Astrocyte (in vitro differentiated cells and primary cell): Measurements from ENCODE around the gene WDR64. TPM values are rescaled to one million over a fixed set of nuclear protein-coding genes. Genes with fewer than 3 reads are reported as not detected.

Experiments
- DNase-seq: peaks from one replicate; pipeline ENCODE4 v3.0.0-alpha.2; 2010; ENCODE audit warnings: low read depth
- FAIRE-seq: peaks from 2 replicates; lab custom pipeline; 2011; peaks lifted over from hg19 to GRCh38; lab: Jason Lieb, UNC
- H2AFZ ChIP-seq: 2 replicates; pipeline ENCODE4 v1.6.0; 2012; ENCODE audit warnings: low read depth, low read length, inconsistent platforms
- H3K27ac ChIP-seq: 2 replicates; pipeline ENCODE4 v1.5.1; 2011; ENCODE audit warnings: low read depth, low read length, inconsistent platforms
- H3K27me3 ChIP-seq: 2 replicates; pipeline ENCODE4 v1.6.0; 2011; ENCODE audit warnings: low read length, inconsistent platforms; ENCODE audit not compliant: insufficient read depth
- H3K36me3 ChIP-seq: 2 replicates; pipeline ENCODE4 v1.5.1; 2011; ENCODE audit warnings: low read length, inconsistent platforms; ENCODE audit not compliant: insufficient read depth
- H3K4me1 ChIP-seq: 2 replicates; pipeline ENCODE4 v1.5.1; 2011; ENCODE audit warnings: low read length, inconsistent platforms; ENCODE audit not compliant: insufficient read depth
- H3K4me2 ChIP-seq: 2 replicates; pipeline ENCODE4 v1.6.0; 2012; ENCODE audit warnings: low read length, inconsistent platforms
- H3K4me3 ChIP-seq: 2 replicates; pipeline ENCODE4 v1.5.1; 2011; ENCODE audit warnings: low read depth, mild to moderate bottlenecking, low read length, inconsistent platforms; ENCODE audit not compliant: insufficient read depth
- H3K79me2 ChIP-seq: 2 replicates; pipeline ENCODE4 v1.6.0; 2012; ENCODE audit warnings: mild to moderate bottlenecking, low read length, inconsistent platforms; ENCODE audit not compliant: insufficient read depth
- H3K9ac ChIP-seq: 2 replicates; pipeline ENCODE4 v1.6.0; 2012; ENCODE audit warnings: mild to moderate bottlenecking, low read length, inconsistent platforms
- H3K9me3 ChIP-seq: 2 replicates; pipeline ENCODE4 v1.5.1; 2012; ENCODE audit warnings: low read depth, mild to moderate bottlenecking, low read length, inconsistent platforms; ENCODE audit not compliant: insufficient read depth
- H4K20me1 ChIP-seq: 2 replicates; pipeline ENCODE4 v1.6.0; 2012; ENCODE audit warnings: low read length, inconsistent platforms; ENCODE audit not compliant: insufficient read depth
- H3K27ac Mint-ChIP-seq: one replicate; pipeline ENCODE4 v1.8.0; 2021; ENCODE audit warnings: mild to moderate bottlenecking, mixed read lengths; ENCODE audit not compliant: unreplicated experiment
- H3K27me3 Mint-ChIP-seq: one replicate; pipeline ENCODE4 v1.8.0; 2021; ENCODE audit warnings: low read depth, mixed read lengths; ENCODE audit not compliant: unreplicated experiment
- H3K36me3 Mint-ChIP-seq: one replicate; pipeline ENCODE4 v1.8.0; 2021; ENCODE audit warnings: low read depth, mixed read lengths; ENCODE audit not compliant: unreplicated experiment
- H3K4me1 Mint-ChIP-seq: one replicate; pipeline ENCODE4 v1.8.0; 2021; ENCODE audit warnings: low read depth, mixed read lengths; ENCODE audit not compliant: unreplicated experiment
- H3K4me3 Mint-ChIP-seq: one replicate; pipeline ENCODE4 v1.8.0; 2021; ENCODE audit warnings: mild to moderate bottlenecking, moderate library complexity, mixed read lengths; ENCODE audit not compliant: unreplicated experiment
- H3K9me3 Mint-ChIP-seq: one replicate; pipeline ENCODE4 v1.8.0; 2021; ENCODE audit warnings: mild to moderate bottlenecking, mixed read lengths; ENCODE audit not compliant: unreplicated experiment
- EZH2 ChIP-seq: IDR thresholded peaks from 2 replicates; pipeline ENCODE4 v1.6.1; 2012; ENCODE audit warnings: mild to moderate bottlenecking, low read length, inconsistent platforms; ENCODE audit not compliant: insufficient read depth
- total RNA-seq: library from RNA; stranded (reverse); gene quantifications from 2 replicates; pipeline ENCODE4 v1.2.1, GENCODE V29; 2021
- TF ChIP-seq, protein P1 (sequence below): IDR thresholded peaks from 2 replicates; pipeline ENCODE4 v1.5.1; 2011; ENCODE audit warnings: low read depth, mild to moderate bottlenecking, inconsistent platforms, low read length, moderate library complexity; ENCODE audit not compliant: insufficient read depth

WDR64 gene
- total RNA-seq, 1 donor from 2014 or later = not detected

DNA sequence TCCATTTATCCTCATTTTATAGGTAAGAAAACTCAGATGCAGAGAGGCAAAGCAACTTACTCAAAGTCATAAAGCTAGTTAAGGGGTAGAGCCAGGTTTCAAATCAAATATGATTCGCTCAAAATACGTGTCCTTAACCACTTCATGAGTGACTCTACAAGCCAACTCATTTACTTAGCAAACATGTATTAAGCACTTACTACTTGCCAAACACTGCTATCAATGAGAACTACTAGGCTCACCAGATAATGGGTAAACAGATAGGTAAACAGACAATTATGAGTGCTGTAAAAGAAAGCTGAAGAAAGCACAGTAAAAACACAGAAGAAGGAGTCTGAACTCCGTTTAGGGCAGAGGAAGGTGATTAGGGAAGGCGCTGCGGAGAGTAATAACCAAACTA, 65.9 kb downstream of the WDR64 start:
- FAIRE-seq (peak; percentile 5), DNase-seq (no peak)
- Histone ChIP-seq H2AFZ (no peak overlapping the region), H3K36me3 (no peaks in the 10 kb centered on the region), H3K4me1 (no peaks in the 10 kb centered on the region), H3K27ac (no peak overlapping the region), H4K20me1 (no peaks in the 10 kb centered on the region), H3K27me3 (no peaks in the 10 kb centered on the region), H3K9me3 (no peaks in the 10 kb centered on the region), H3K4me3 (no peak overlapping the region), H3K79me2 (no peaks in the 10 kb centered on the region), H3K4me2 (no peak overlapping the region), H3K9ac (no peak overlapping the region)
- Mint-ChIP-seq H3K4me1 (no peaks in the 10 kb centered on the region), H3K27ac (no peak overlapping the region), H3K36me3 (no peaks in the 10 kb centered on the region), H3K9me3 (no peaks in the 10 kb centered on the region), H3K4me3 (no peak overlapping the region), H3K27me3 (peaks cover 2% of the 10 kb centered on the region)
- TF ChIP-seq, protein P1, sequence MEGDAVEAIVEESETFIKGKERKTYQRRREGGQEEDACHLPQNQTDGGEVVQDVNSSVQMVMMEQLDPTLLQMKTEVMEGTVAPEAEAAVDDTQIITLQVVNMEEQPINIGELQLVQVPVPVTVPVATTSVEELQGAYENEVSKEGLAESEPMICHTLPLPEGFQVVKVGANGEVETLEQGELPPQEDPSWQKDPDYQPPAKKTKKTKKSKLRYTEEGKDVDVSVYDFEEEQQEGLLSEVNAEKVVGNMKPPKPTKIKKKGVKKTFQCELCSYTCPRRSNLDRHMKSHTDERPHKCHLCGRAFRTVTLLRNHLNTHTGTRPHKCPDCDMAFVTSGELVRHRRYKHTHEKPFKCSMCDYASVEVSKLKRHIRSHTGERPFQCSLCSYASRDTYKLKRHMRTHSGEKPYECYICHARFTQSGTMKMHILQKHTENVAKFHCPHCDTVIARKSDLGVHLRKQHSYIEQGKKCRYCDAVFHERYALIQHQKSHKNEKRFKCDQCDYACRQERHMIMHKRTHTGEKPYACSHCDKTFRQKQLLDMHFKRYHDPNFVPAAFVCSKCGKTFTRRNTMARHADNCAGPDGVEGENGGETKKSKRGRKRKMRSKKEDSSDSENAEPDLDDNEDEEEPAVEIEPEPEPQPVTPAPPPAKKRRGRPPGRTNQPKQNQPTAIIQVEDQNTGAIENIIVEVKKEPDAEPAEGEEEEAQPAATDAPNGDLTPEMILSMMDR = no peak
- TF ChIP-seq EZH2 = no peak

DNA sequence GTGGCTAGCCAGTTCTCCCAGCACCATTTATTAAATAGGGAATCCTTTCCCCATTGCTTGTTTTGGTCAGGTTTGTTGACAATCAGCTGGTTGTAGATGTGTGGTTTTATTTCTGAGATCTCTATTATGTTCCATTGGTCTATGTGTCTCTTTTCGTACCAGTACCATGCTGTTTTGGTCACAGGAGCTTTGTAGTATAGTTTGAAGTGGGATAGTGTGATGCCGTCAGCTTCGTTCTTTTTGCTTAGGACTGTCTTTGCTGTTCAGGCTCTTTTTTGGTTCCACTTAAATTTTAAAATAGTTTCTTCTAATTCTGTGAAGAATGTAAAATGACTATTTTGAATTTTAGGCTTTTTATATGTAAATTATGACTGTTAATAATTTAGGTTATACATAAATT, 68.9 kb downstream of the WDR64 start:
- Histone ChIP-seq H3K36me3 (no peaks in the 10 kb centered on the region), H3K4me2 (no peak overlapping the region), H3K4me3 (no peak overlapping the region), H4K20me1 (no peaks in the 10 kb centered on the region), H3K79me2 (no peaks in the 10 kb centered on the region), H3K4me1 (no peaks in the 10 kb centered on the region), H3K9ac (no peak overlapping the region), H3K27ac (no peak overlapping the region), H3K27me3 (no peaks in the 10 kb centered on the region), H3K9me3 (no peaks in the 10 kb centered on the region), H2AFZ (no peak overlapping the region)
- H3K4me1 Mint-ChIP-seq = no peaks in the 10 kb centered on the region
- no peaks in the 10 kb centered on the region for H3K36me3 Mint-ChIP-seq
- TF ChIP-seq, protein P1 = no peak
- H3K27ac Mint-ChIP-seq = no peak overlapping the region
- DNase-seq (no peak), FAIRE-seq (no peak)
- no peak overlapping the region for H3K4me3 Mint-ChIP-seq
- H3K27me3 Mint-ChIP-seq = no peaks in the 10 kb centered on the region
- no peaks in the 10 kb centered on the region for H3K9me3 Mint-ChIP-seq

DNA sequence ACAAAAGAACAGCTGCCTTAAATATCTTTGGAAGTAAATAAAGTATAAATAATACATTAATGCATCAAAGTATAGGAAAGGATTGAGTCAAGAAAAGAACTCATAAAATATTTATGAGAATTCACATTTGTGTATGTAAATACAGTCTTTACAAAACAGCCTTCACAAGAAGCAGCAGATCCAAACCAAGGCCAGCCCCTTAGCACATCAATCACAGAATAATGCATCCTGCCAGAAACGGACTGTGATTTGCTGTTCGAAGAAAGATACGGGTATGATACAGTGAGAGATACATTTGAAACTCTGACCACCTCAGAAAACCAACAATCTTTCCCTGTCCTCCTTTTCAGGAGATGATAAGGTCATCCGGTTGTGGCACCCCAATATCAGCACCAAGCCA, 70.9 kb downstream of the WDR64 start:
- no peaks in the 10 kb centered on the region for H3K36me3 Mint-ChIP-seq

More for the DNA sequence above, 70.9 kb downstream of the WDR64 start:
- Histone ChIP-seq H3K79me2 (no peaks in the 10 kb centered on the region), H3K4me3 (no peak overlapping the region), H3K27me3 (no peaks in the 10 kb centered on the region), H3K27ac (no peak overlapping the region), H3K9ac (no peak overlapping the region), H2AFZ (no peak overlapping the region), H3K4me2 (no peak overlapping the region), H3K36me3 (no peaks in the 10 kb centered on the region), H3K4me1 (no peaks in the 10 kb centered on the region), H4K20me1 (no peaks in the 10 kb centered on the region), H3K9me3 (no peaks in the 10 kb centered on the region)
- FAIRE-seq = no peak
- TF ChIP-seq, protein P1 = no peak
- TF ChIP-seq EZH2 = no peak
- no peaks in the 10 kb centered on the region for H3K4me1 Mint-ChIP-seq
- H3K27ac Mint-ChIP-seq = no peak overlapping the region
- peaks cover 1% of the 10 kb centered on the region for H3K9me3 Mint-ChIP-seq
- DNase-seq = no peak
- no peaks in the 10 kb centered on the region for H3K27me3 Mint-ChIP-seq
- H3K4me3 Mint-ChIP-seq = no peak overlapping the region
